Right cardiac atrium (tissue), 5 donors: ENCODE measurements around the gene IRF2BPL. TPM values are rescaled to one million over a fixed set of nuclear protein-coding genes. Genes with fewer than 3 reads are reported as not detected.

Source experiments
- ATAC-seq, 2 donors: fragments of 200-7000 bp; cut with Tn5 transposase; one replicate each; pipeline versions ENCODE4 v1.8.0 to v1.9.1; 2020; ENCODE audit warnings: moderate library complexity in 2 of 2, mild to moderate bottlenecking in 1 of 2
- DNase-seq, 3 donors: peaks; one replicate each; pipeline ENCODE4 v3.0.0-alpha.2; 2020
- H3K27ac ChIP-seq: one replicate; pipeline ENCODE4 v1.5.1; 2013; ENCODE audit warnings: mild to moderate bottlenecking, low read length, control low read depth, moderate library complexity
- H3K27me3 ChIP-seq: one replicate; pipeline ENCODE4 v1.6.1; 2013; ENCODE audit not compliant: control insufficient read depth, insufficient read depth
- H3K4me1 ChIP-seq: one replicate; pipeline ENCODE4 v1.6.1; 2013; ENCODE audit warnings: low read length; ENCODE audit not compliant: control insufficient read depth, insufficient read depth
- H3K4me3 ChIP-seq: one replicate; pipeline ENCODE4 v1.5.1; 2013; ENCODE audit warnings: low read length, control low read depth
- H3K9me3 ChIP-seq: one replicate; pipeline ENCODE4 v1.6.1; 2013; ENCODE audit warnings: low read length; ENCODE audit not compliant: control insufficient read depth
- WGBS: extraction: QIAGEN DNeasy Blood & Tissue Kit; methylation state at CpG from one replicate; pipeline ENCODE4 v1.1.7; 2013; 5-methylcytosine and 5-hydroxymethylcytosine counted together
- intact Hi-C, 4 donors: fragments of 100-400 bp; cut with DNase I; formaldehyde crosslinking; loops; one replicate each; pipeline versions ENCODE4 v1.11.0 to v1.14.0; 2022 to 2023
- polyA plus RNA-seq: library from polyadenylated mRNA; stranded (reverse); fragments of 200-250 nt; gene quantifications from one replicate; pipeline ENCODE4 v1.2.3, GENCODE V29; 2013
- total RNA-seq, 4 donors: library from RNA; stranded (reverse); fragmentation: NEBNext Ultra II Directional; extraction: Animal tissue kit (Norgen Biotek cat#: 25700); gene quantifications; one replicate each; pipeline ENCODE4 v1.2.1, GENCODE V29; 2021
- donor health status: healthy with polysubstance abuse.
- donor health status: DM: no; HTN: yes; CAD: no.
- donor health status: DM: no; HTN: no; CAD: no.
- donor health status: DM: no; HTN: yes; CAD: no; lungs with severe emphysema.
- donor health status: DM: yes; HTN: yes; CAD: no.

The IRF2BPL gene
- total and polyA plus RNA-seq, 5 donors = 22.0 to 61.2 (median 49.2) TPM

DNA sequence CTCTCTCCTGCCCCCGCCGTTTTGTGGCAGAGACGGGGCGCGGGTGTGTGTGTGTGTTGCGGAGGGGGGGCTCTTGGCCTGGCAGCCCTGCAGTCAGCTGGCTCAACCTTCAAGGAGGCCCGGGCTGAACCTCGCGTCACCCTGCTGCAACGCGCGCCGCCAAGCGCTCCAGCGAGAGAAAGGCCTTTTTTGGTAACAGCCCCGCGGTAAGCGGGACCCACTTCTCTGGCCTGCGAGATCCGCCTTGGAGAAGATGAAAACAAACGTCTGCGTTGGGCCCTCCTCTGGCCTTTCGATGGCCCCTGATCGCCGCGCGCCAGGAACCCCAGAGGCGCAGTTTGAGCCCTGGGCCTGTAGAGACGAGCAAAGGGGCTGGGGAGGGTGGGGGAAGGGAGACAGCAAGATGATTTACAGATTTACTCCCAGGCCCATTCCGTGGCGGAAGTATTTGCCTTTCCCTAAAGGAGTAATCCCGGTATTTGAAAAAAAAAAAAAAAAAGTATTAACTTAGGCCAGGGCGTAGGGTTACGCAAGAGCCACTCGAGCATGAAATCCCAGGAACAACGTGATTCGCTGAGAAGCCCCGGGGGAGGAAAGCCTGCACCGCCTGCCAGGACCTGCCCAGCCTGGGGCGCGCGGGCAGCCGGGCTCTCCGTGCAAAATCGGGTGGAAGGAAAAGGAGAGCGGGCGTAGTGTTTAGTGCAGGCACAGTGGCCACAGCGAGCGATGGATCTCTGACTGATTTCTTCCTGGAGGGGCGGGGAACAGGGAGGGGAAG lies 4.5 kb upstream of the IRF2BPL start:
- H3K4me1 ChIP-seq = peaks cover 11% of the 10 kb centered on the region

DNA sequence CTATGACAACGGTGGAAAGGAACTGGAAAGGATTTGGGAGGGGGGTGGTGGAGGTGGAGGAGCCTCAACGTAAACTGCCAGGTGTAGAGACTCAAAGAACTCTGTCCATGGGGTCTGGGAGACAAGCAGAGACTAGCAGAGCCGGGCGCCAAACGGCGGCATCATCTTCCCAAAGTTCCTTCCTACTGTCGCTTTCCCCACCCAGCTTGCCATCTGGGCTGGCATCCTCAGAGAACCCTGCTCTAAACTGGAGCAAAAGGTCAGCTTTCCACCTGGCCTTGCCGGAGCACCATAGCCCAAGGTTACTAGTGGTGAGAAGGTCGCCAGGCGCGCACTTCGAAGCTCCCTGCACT lies 4.0 kb upstream of the IRF2BPL start:
- H3K9me3 ChIP-seq = no peaks in the 10 kb centered on the region
- no peak overlapping the region for H3K4me3 ChIP-seq
- DNase-seq = no peak
- peaks cover 8% of the 10 kb centered on the region for H3K4me1 ChIP-seq
- WGBS = 21% methylated on average over 12 of the region's 12 CpGs
- no peak for ATAC-seq
- H3K27me3 ChIP-seq = no peaks in the 10 kb centered on the region
- H3K27ac ChIP-seq = peak overlapping the region; percentile 96
- intact Hi-C loops = no loop called here

More for the DNA sequence above, 4.5 kb upstream of the IRF2BPL start:
- Histone ChIP-seq H3K27me3 (no peaks in the 10 kb centered on the region), H3K9me3 (no peaks in the 10 kb centered on the region), H3K27ac (peak overlapping the region; percentile 96), H3K4me3 (peak overlapping the region; percentile 41)
- WGBS = 2% methylated on average over 50 of the region's 50 CpGs
- peak; percentile 86 to 87 for ATAC-seq
- intact Hi-C loops = no loop called here
- DNase-seq = peak; percentile 96 to 97 (median 97)

DNA sequence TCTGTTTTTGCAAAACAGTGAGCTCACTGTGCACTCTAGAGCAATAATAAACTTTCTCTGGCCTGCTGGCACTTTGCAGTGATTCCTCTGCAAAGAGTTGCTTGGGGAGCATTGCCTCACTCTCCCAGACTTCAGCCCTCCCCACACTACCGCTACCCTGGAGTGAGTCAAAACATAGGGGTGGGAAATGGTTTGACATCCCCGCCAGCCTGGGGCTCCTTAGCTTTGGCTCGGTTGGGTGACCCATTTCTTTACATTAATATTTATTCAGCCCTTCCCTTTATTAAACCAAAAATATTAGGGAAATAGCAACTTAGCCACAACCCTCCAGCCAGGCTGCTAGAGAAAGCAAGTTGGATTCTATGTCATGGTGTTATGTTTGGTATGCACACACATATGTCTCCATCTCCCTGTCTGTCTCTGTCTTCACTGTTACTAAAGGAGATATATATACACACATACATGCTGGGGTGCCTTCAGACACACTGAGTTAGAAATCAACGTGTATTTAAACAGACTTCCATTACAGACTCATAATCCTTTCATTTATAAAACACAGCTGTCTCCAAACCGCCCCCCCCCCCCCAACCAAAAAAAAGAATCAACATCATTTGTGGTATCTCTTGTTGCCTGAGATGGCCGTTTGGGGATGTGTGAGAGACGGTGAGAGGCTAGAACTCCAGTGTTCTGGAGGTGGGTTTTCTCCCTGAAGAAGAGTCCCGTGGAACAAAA lies 3.4 kb upstream of the IRF2BPL start:
- ATAC-seq (no peak), DNase-seq (peak; percentile 49 to 74 (median 69))
- Histone ChIP-seq H3K9me3 (no peaks in the 10 kb centered on the region), H3K4me3 (no peak overlapping the region), H3K4me1 (peaks cover 7% of the 10 kb centered on the region), H3K27ac (peak overlapping the region; percentile 96), H3K27me3 (no peaks in the 10 kb centered on the region)
- intact Hi-C loops = no loop called here
- 27% methylated on average over 8 of the region's 8 CpGs for WGBS

DNA sequence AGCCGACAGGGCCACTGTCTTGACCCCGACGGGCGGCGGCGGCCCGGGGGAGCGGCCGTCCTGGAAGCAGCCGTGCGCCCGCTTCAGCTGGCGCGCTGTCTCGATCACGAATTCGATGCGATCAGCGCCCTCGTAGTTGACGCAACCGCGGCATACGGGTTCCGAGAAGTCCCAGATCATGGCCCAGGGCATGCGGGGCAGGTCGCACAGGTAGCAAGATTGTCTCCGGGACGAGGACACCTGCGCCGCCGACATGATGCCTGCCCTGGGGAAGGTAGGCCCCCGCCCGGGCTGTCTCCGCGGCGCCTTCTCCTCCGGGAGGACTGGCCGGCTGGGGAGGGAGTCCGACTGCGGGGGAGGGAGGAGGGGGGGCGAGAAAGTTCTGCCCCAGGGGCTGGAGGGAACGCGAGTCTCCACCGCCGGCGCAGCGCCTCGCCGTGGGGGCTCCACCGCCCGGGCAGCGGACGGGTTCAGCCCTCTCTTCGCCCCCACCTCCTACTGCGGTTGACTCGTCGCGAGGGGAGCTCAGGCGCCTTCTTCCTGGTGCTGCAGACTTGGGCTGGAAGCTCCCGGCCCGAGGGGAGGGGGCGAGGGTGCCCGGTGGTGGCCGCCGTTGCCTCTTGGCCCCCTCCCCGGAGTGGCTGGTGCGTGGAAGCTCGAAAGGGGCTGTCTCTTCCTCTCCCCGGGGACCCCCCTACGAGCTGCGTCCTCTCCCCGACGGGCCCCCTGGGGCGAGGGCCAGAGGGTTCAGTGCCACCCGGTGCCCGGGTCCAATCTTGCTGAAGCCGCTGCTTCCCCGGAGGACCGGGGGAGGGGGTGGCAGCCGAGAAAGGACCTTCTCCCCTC lies 747 bp downstream of the IRF2BPL start:
- Histone ChIP-seq H3K9me3 (no peaks in the 10 kb centered on the region), H3K4me3 (peak overlapping the region; percentile 95), H3K4me1 (peaks cover 14% of the 10 kb centered on the region), H3K27ac (peak overlapping the region; percentile 99), H3K27me3 (no peaks in the 10 kb centered on the region)
- DNase-seq (peak; percentile 74 to 93 (median 90)), ATAC-seq (peak; percentile 39 to 43)
- WGBS = under 1% methylated on average over 81 of the region's 81 CpGs
- intact Hi-C loops = loop anchor here in 3 of 4 donors (5.0 to 10.0 kb wide), 2 partner anchors 70 to 113 kb away; no protein-coding TSS in a partner anchor

GRCh38 chr14:77026930-77027537 lies 1.5 kb downstream of the IRF2BPL start:
- Histone ChIP-seq H3K4me3 (peak overlapping the region; percentile 95), H3K9me3 (no peaks in the 10 kb centered on the region), H3K27ac (peak overlapping the region; percentile 99), H3K4me1 (peaks cover 9% of the 10 kb centered on the region), H3K27me3 (no peaks in the 10 kb centered on the region)
- WGBS = 2% methylated on average over 65 of the region's 65 CpGs
- DNase-seq = peak; percentile 55 to 84 (median 81)
- intact Hi-C loops = loop anchor here in 3 of 4 donors (5.0 to 10.0 kb wide), 2 partner anchors 70 to 112 kb away; no protein-coding TSS in a partner anchor
- ATAC-seq = peak in 1 of 2 donors; percentile 15

DNA sequence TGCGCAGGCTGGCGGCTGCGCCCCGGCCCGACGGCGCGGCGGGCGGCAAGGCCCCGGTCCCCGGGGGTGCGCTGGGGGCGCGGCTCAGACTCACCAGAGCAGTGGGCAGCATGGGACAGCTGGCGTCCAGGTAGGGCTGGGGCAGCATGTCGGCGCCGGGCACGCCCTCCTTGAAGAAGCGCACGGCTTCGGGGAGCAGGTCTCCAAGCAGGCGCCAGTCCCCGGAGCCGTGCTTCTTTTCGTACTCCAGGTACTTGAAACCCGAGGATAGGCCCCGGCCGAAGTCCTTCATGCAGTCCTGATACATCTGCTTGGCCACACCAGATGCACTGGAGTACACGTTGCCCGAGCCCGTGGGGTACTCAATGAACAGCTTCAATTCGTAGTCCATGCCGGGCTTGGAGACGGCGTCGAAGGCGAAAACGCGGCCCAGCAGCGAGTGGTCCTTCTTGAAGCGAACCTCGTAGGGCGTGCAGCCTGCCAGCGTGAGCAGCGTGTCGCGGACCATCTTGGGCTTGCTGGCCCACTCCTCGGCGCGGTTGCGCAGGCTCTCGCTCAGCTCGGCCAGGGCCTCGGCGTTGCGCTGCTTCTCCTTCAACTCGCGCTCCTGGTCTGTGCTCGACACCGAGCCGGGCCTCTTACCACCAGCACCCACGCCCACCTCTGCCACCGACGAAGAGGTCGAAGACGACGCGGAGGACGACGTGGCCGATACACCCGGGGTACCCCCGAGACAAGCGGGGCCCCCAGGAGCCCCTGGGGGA lies 2.2 kb downstream of the IRF2BPL start:
- intact Hi-C loops = loop anchor here in 3 of 4 donors (5.0 to 10.0 kb wide), 2 partner anchors 69 to 112 kb away; no protein-coding TSS in a partner anchor
- H3K4me1 ChIP-seq = peaks cover 9% of the 10 kb centered on the region
- no peak for ATAC-seq

DNA sequence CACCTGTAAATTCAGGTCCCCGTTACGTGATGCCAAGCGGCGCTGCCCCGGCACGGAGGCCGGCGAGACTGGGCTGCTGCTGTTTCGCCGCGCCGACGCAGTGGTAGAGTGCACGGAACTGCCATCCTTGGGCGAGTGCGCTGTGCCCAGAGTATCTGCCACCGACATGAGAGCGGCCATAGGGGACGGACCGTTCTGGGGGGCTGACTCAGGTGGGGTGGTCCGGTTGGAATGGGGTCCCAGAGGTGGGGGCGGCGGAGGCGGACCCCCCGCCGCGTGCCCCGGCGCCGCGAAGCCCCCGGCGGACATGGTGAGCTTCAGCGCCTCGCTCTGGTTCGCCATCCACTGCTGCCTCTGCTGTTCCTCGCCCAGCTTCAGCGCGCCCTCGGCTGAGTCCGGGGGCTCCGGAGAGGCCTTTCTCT lies 2.8 kb downstream of the IRF2BPL start:
- no peak for ATAC-seq
- intact Hi-C loops = loop anchor here in 3 of 4 donors (2.0 to 10.0 kb wide), 3 partner anchors 19 to 111 kb away; no protein-coding TSS in a partner anchor

More for the DNA sequence above, 2.2 kb downstream of the IRF2BPL start:
- peak overlapping the region; percentile 95 for H3K4me3 ChIP-seq
- WGBS = 15% methylated on average over 76 of the region's 76 CpGs
- peak overlapping the region; percentile 99 for H3K27ac ChIP-seq
- no peaks in the 10 kb centered on the region for H3K27me3 ChIP-seq
- DNase-seq = peak; percentile 43 to 80 (median 75)
- H3K9me3 ChIP-seq = no peaks in the 10 kb centered on the region

DNA sequence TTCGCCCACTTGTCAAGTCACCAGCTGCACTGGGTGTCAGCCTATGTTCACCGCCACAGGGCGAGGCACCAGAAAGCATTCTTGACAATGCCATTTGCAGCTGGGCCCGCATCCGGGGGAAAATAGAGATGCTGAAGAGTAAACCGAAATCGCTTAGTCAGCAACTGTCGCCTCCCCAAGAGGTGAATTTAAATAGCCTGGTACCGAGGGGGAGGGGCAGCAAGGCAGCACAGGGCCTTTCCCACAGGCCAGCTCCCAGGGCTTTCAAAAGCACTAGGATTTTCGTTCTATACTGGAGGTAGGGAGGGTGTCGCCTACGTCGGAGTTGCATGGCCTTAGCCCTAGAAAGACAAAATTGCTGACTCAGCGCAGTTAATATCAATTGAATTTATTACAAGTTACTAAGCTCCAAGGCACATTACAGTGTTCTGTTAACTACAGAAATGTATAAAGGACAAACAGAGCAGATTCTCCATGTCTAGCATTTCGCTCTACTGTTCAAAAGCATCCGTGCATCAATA lies 4.3 kb downstream of the IRF2BPL start:
- intact Hi-C loops = loop anchor here in 3 of 4 donors (2.0 to 10.0 kb wide), 3 partner anchors 21 to 109 kb away; no protein-coding TSS in a partner anchor
- H3K27me3 ChIP-seq = no peaks in the 10 kb centered on the region
- WGBS = 35% methylated on average over 16 of the region's 16 CpGs
- peak overlapping the region; percentile 95 for H3K4me3 ChIP-seq
- H3K9me3 ChIP-seq = no peaks in the 10 kb centered on the region
- H3K4me1 ChIP-seq = peaks cover 9% of the 10 kb centered on the region
- ATAC-seq = no peak
- H3K27ac ChIP-seq = peak overlapping the region; percentile 89
- peak in 2 of 3 donors; percentile 66 to 76 for DNase-seq

More for the DNA sequence above, 2.8 kb downstream of the IRF2BPL start:
- WGBS = 14% methylated on average over 42 of the region's 42 CpGs
- DNase-seq = peak in 2 of 3 donors; percentile 68 to 74
- H3K4me1 ChIP-seq = peaks cover 9% of the 10 kb centered on the region
- H3K27me3 ChIP-seq = no peaks in the 10 kb centered on the region
- peak overlapping the region; percentile 95 for H3K4me3 ChIP-seq
- H3K9me3 ChIP-seq = no peaks in the 10 kb centered on the region
- H3K27ac ChIP-seq = peak overlapping the region; percentile 99
